GM18873 (cell line): Measurements from ENCODE around the gene NFS1.
"Not testable (repeated sequence)": the region's sequence is repeated elsewhere in the genome, so short reads cannot be mapped to it uniquely, and the experiment has no call there.

Experiments used
- ATAC-seq: cut with Tn5 transposase; IDR thresholded peaks from one replicate; pipeline ENCODE4 v1.9.1; 2021; ENCODE audit warnings: mild to moderate bottlenecking, moderate library complexity, moderate number of reproducible peaks; ENCODE audit not compliant: unreplicated experiment, low FRiP score

The NFS1 gene

GRCh38 chr20:35685368-35685767, 13.8 kb downstream of the NFS1 start:
- ATAC-seq, result not testable (repeated sequence)

- ATAC-seq, result no peak
Measured at GRCh38 chr20:35681960-35682359, 17.2 kb downstream of the NFS1 start.

- ATAC-seq, result no peak
Measured at GRCh38 chr20:35680452-35681183, 18.5 kb downstream of the NFS1 start.

GRCh38 chr20:35674921-35675320, 24.2 kb downstream of the NFS1 start:
- no peak for ATAC-seq

GRCh38 chr20:35673884-35674283, 25.3 kb downstream of the NFS1 start:
- no peak for ATAC-seq

- no peak for ATAC-seq
Measured at GRCh38 chr20:35669681-35670080, 29.5 kb downstream of the NFS1 start.

- no peak for ATAC-seq
Measured at GRCh38 chr20:35669221-35669620, 29.9 kb downstream of the NFS1 start.

- ATAC-seq, result no peak
Measured at GRCh38 chr20:35665949-35666288, 33.2 kb downstream of the NFS1 start.

GRCh38 chr20:35664466-35665206, 34.5 kb downstream of the NFS1 start, which contains the start of the genes CPNE1 and RBM12:
TSS of gene CPNE1 (minus strand) at chr20:35664900. CDS start at chr20:35632923, 31,977 bp downstream.
TSS of gene RBM12 (minus strand) at chr20:35664900. CDS start at chr20:35655322, 9,578 bp downstream.
- ATAC-seq, result peak; percentile 71

GRCh38 chr20:35663516-35664465, 35.4 kb downstream of the NFS1 start:
- peak; percentile 25 for ATAC-seq

- no peak for ATAC-seq
Measured at GRCh38 chr20:35662551-35662950, 36.6 kb downstream of the NFS1 start.

- ATAC-seq, result no peak
Measured at GRCh38 chr20:35661908-35662307, 37.2 kb downstream of the NFS1 start.

- no peak for ATAC-seq
Measured at GRCh38 chr20:35661053-35661452, 38.1 kb downstream of the NFS1 start.

GRCh38 chr20:35660122-35660937, 38.8 kb downstream of the NFS1 start:
- ATAC-seq, result no peak

- no peak for ATAC-seq
Measured at GRCh38 chr20:35657271-35657670, 41.9 kb downstream of the NFS1 start.

GRCh38 chr20:35654415-35654814, 44.7 kb downstream of the NFS1 start:
- no peak for ATAC-seq

- no peak for ATAC-seq
Measured at GRCh38 chr20:35653893-35654292, 45.3 kb downstream of the NFS1 start.

GRCh38 chr20:35653430-35653734, 45.8 kb downstream of the NFS1 start:
- ATAC-seq, result no peak

GRCh38 chr20:35652641-35653429, 46.3 kb downstream of the NFS1 start:
- ATAC-seq, result no peak
